ENCODE measurements around the gene CCDC92.

The CCDC92 gene

DNA sequence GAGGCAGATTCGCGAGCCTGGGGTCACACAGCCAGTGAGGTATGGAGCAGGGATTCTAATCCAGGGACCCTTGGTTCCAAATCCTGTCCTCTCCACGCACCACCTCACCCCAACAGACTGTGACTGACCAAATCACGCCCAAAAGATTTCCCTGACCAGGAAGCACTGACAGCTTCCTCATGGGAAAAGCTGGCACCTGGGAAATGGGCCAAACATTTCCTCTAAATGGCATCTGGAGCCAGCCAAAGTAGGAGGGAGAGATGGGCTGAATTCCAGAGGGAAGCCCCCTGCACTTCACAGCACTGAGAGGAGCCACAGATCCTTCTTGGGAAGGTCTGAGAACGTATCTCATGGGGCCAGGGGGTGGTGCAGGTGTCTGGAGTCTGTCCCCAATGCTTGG, 28.8 kb downstream of the CCDC92 start:
- Histone ChIP-seq H3K36me3 (ENCODE audit: insufficient read depth, low read depth, low read length) (no peaks in the 10 kb centered on the region), H3K27ac (ENCODE audit: low read length) (no peak overlapping the region)

DNA sequence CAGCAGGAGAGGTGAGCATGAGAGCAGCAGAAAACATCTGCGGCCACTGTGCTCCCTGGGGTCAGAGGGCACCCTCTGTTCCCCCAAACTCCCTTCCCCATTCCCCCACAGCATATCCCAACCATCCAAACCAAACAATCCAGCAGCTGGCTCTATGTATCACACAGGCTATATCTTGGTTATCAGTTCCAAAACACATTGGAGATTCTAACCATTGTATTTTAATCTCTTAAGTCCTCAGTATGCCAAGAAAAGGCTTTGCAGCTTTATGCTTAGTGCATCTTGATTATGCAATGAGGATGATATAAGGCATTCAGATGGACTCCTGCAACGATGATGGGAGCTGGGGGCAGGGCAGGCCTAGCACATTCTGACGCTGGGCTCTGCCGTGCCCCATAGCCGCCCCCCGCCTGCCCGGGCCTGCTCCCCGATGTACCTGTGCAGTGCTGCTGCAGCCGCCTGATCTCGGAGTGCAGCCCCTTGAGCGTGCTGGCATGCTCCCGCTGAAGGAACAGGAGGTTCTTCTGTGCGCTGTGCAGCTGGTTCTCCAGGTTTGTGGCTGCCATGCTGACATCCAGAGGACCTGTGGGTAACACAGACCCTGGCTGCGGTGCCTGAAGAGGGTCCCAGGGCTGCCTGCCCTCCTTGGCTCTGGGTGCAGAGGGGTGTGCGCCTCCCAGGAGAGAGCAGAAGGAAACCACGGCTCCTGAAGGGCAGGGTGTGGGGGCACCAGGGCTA, 29.6 kb downstream of the CCDC92 start:
- Histone ChIP-seq H3K4me3 (ENCODE audit: low read length) (no peak overlapping the region), H3K36me3 (ENCODE audit: insufficient read depth, low read depth, low read length) (no peaks in the 10 kb centered on the region), H3K4me1 (ENCODE audit: insufficient read depth, low read length) (no peaks in the 10 kb centered on the region), H3K9ac (ENCODE audit: low read depth, low read length) (no peak overlapping the region), H3K27ac (ENCODE audit: low read length) (no peak overlapping the region), H3K9me3 (ENCODE audit: insufficient read depth, low read depth, low read length) (peaks cover 9% of the 10 kb centered on the region; the same call in 1 of the 2 replicates), H3K27me3 (ENCODE audit: insufficient read depth, low read length) (peaks cover 15% of the 10 kb centered on the region; the same call in 1 of the 2 replicates)

More for the DNA sequence above, 28.8 kb downstream of the CCDC92 start:
- H3K4me3 ChIP-seq (ENCODE audit: low read length), result no peak overlapping the region
- H3K27me3 ChIP-seq (ENCODE audit: insufficient read depth, low read length), result peaks cover 23% of the 10 kb centered on the region; the same call in 1 of the 2 replicates
- H3K4me1 ChIP-seq (ENCODE audit: insufficient read depth, low read length), result no peaks in the 10 kb centered on the region
- no peak overlapping the region for H3K9ac ChIP-seq (ENCODE audit: low read depth, low read length)
- H3K9me3 ChIP-seq (ENCODE audit: insufficient read depth, low read depth, low read length), result peaks cover 9% of the 10 kb centered on the region; the same call in 1 of the 2 replicates

DNA sequence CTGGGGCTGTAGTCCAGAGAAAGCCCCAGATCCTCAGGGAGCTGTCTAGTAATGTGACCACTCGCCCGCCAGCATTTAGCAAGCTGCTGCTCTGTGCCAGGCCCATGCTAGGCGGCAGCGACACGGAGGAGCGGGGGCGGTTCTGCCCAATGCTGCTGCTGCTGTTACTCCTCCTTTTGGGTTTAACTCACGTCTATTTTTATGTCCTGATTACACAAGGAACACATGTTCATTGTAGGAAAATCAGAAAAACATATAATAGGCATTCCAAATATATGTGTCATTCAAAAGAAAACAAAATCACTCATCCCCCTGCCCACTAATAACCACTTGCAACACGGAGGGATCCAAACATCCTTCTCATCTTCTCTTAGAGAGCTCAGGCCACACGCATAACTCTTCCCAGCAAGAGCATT, 30.4 kb downstream of the CCDC92 start:
- H3K27me3 ChIP-seq (ENCODE audit: insufficient read depth, low read length), result peaks cover 14% of the 10 kb centered on the region; the same call in 1 of the 2 replicates
- no peak overlapping the region for H3K4me3 ChIP-seq (ENCODE audit: low read length)
- no peaks in the 10 kb centered on the region for H3K36me3 ChIP-seq (ENCODE audit: insufficient read depth, low read depth, low read length)
- no peak overlapping the region for H3K9ac ChIP-seq (ENCODE audit: low read depth, low read length)
- H3K4me1 ChIP-seq (ENCODE audit: insufficient read depth, low read length), result no peaks in the 10 kb centered on the region
- peaks cover 9% of the 10 kb centered on the region; the same call in 1 of the 2 replicates for H3K9me3 ChIP-seq (ENCODE audit: insufficient read depth, low read depth, low read length)
- no peak overlapping the region for H3K27ac ChIP-seq (ENCODE audit: low read length)

GRCh38 chr12:123941624-123942237, 30.9 kb downstream of the CCDC92 start:
- Histone ChIP-seq H3K4me3 (ENCODE audit: low read length) (no peak overlapping the region), H3K27ac (ENCODE audit: low read length) (no peak overlapping the region), H3K27me3 (ENCODE audit: insufficient read depth, low read length) (peaks cover 14% of the 10 kb centered on the region; the same call in 1 of the 2 replicates), H3K9me3 (ENCODE audit: insufficient read depth, low read depth, low read length) (peaks cover 9% of the 10 kb centered on the region; the same call in 1 of the 2 replicates), H3K9ac (ENCODE audit: low read depth, low read length) (no peak overlapping the region), H3K4me1 (ENCODE audit: insufficient read depth, low read length) (no peaks in the 10 kb centered on the region), H3K36me3 (ENCODE audit: insufficient read depth, low read depth, low read length) (no peaks in the 10 kb centered on the region)

- H3K9me3 ChIP-seq (ENCODE audit: insufficient read depth, low read depth, low read length), result peaks cover 9% of the 10 kb centered on the region; the same call in 1 of the 2 replicates
- H3K9ac ChIP-seq (ENCODE audit: low read depth, low read length), result no peak overlapping the region
- no peaks in the 10 kb centered on the region for H3K36me3 ChIP-seq (ENCODE audit: insufficient read depth, low read depth, low read length)
- no peak overlapping the region for H3K27ac ChIP-seq (ENCODE audit: low read length)
- H3K4me1 ChIP-seq (ENCODE audit: insufficient read depth, low read length), result no peaks in the 10 kb centered on the region
- H3K4me3 ChIP-seq (ENCODE audit: low read length), result no peak overlapping the region
- H3K27me3 ChIP-seq (ENCODE audit: insufficient read depth, low read length), result peaks cover 14% of the 10 kb centered on the region; the same call in 1 of the 2 replicates
Observed at GRCh38 chr12:123941000-123941399, 31.6 kb downstream of the CCDC92 start.

DNA sequence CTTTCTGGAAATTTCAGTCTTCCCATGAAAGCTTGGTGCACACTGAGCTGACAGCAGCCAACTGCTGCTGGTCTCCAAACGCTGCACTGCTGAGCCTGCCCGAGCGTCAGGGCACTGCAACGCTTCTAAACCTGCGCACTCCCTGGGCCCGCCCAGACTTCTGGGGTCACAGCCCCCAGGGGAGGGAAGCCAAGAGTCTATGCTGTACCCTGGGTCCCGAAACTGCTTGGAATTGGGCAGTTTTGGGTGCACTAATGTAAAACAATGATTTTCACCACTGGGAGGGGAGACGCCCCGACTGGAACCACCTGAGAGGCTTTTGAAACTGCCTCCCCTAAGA, 32.0 kb downstream of the CCDC92 start:
- Histone ChIP-seq H3K9me3 (ENCODE audit: insufficient read depth, low read depth, low read length) (peaks cover 9% of the 10 kb centered on the region; the same call in 1 of the 2 replicates), H3K9ac (ENCODE audit: low read depth, low read length) (no peak overlapping the region), H3K4me1 (ENCODE audit: insufficient read depth, low read length) (no peaks in the 10 kb centered on the region), H3K27ac (ENCODE audit: low read length) (no peak overlapping the region), H3K36me3 (ENCODE audit: insufficient read depth, low read depth, low read length) (no peaks in the 10 kb centered on the region), H3K4me3 (ENCODE audit: low read length) (no peak overlapping the region), H3K27me3 (ENCODE audit: insufficient read depth, low read length) (peaks cover 13% of the 10 kb centered on the region; the same call in 1 of the 2 replicates)

DNA sequence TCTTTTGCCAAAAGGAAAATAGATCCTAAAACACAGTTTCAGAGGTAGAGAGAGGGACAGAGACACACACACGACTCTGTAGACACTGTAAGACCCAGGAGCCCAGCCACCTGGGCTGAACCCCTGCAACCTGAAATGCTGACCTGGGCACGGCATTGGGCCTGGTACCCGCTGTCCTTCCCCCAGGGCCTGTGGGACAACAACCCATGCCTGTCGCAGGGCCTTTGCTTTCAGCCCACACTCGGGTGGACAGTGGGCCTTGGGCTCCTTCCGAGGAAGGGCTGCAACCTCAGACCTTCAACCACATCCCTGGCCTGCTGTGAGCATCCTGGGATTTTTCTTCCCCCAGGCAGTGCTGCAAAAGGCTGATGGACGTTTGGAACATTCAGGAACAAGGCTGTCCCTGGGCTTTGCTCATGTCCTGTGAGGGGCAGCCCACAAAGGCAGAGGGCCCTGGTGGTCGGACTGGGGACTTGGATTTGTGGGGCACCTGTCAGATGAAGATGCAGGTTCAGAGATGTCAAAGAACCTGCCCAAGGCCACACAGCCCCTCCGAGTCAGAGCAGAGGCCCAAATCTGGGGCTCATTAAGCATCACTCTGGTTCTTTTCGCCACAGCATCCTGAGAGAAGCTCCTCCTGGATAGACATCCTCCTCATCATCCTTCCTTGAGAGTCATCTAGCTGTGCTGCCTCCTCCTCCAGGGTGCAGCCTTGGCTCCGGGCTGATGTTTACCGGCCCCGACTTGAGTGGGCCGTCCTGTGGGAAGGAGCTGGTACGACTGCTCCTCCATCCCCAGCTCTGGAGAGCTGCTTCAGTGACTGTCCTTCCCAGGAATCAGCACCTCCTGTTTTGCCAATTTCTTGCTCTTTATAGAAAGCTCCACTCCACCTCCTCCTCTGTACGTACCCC, 32.7 kb downstream of the CCDC92 start:
- no peak overlapping the region for H3K27ac ChIP-seq (ENCODE audit: low read length)
- peaks cover 9% of the 10 kb centered on the region; the same call in 1 of the 2 replicates for H3K27me3 ChIP-seq (ENCODE audit: insufficient read depth, low read length)
- no peak overlapping the region for H3K9ac ChIP-seq (ENCODE audit: low read depth, low read length)
- no peaks in the 10 kb centered on the region for H3K36me3 ChIP-seq (ENCODE audit: insufficient read depth, low read depth, low read length)
- H3K4me1 ChIP-seq (ENCODE audit: insufficient read depth, low read length), result no peaks in the 10 kb centered on the region
- no peak overlapping the region for H3K4me3 ChIP-seq (ENCODE audit: low read length)
- peaks cover 9% of the 10 kb centered on the region; the same call in 1 of the 2 replicates for H3K9me3 ChIP-seq (ENCODE audit: insufficient read depth, low read depth, low read length)

DNA sequence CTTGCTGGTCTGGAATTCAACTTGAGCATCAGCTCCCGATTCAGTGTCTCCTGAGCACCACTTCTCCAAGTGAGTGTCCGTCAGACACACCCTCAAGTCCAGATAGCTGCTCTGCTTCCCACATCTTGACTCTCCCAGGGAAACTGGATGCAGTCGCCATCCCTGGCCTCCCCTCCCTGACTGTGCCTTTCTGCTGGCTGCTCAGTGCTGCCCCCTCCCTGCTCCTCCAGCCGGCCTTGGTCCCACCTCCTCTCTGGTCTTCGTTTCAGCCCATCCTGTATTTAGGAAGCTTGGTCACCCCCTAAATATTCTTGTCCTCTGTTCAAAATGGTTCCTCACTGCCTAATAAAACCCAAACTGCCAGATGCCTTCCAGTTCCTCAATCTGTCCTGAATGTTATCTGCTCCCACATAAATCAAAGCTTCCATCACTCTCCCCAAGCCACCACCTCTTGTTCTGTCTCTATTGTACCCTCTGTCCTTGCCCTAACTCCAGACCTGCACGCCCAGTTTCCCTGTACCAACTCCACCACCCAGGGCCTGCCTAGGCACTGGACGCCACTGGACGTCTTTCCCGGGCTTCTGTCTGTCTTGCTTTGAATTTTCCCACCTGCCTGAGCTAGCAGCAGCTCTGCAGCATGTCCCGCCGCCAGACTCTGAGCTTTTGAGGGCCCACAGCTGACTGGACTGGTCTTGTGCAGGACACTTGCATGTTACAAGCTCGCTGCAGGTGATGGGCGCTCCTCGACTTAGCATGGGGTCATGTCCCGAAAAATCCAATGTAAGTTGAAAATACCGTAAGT, 33.8 kb downstream of the CCDC92 start:
- Histone ChIP-seq H3K27me3 (ENCODE audit: insufficient read depth, low read length) (no peaks in the 10 kb centered on the region; the same call in 1 of the 2 replicates), H3K36me3 (ENCODE audit: insufficient read depth, low read depth, low read length) (no peaks in the 10 kb centered on the region), H3K27ac (ENCODE audit: low read length) (no peak overlapping the region), H3K4me1 (ENCODE audit: insufficient read depth, low read length) (no peaks in the 10 kb centered on the region), H3K9ac (ENCODE audit: low read depth, low read length) (no peak overlapping the region), H3K4me3 (ENCODE audit: low read length) (no peak overlapping the region), H3K9me3 (ENCODE audit: insufficient read depth, low read depth, low read length) (peaks cover 9% of the 10 kb centered on the region; the same call in 1 of the 2 replicates)

GRCh38 chr12:123937707-123938591, 34.7 kb downstream of the CCDC92 start:
- no peaks in the 10 kb centered on the region; the same call in 1 of the 2 replicates for H3K27me3 ChIP-seq (ENCODE audit: insufficient read depth, low read length)
- no peaks in the 10 kb centered on the region for H3K4me1 ChIP-seq (ENCODE audit: insufficient read depth, low read length)
- peaks cover 9% of the 10 kb centered on the region; the same call in 1 of the 2 replicates for H3K9me3 ChIP-seq (ENCODE audit: insufficient read depth, low read depth, low read length)
- H3K27ac ChIP-seq (ENCODE audit: low read length), result no peak overlapping the region
- H3K36me3 ChIP-seq (ENCODE audit: insufficient read depth, low read depth, low read length), result no peaks in the 10 kb centered on the region
- no peak overlapping the region for H3K4me3 ChIP-seq (ENCODE audit: low read length)
- H3K9ac ChIP-seq (ENCODE audit: low read depth, low read length), result no peak overlapping the region

Data from iPS-20b (cell line).